Fibroblast of lung (primary cell): ENCODE data around the gene SDR42E1. TPM values are rescaled to one million over a fixed set of nuclear protein-coding genes. Genes with fewer than 3 reads are reported as not detected.

Experiments used
- DNase-seq, 2 donors: peaks; one replicate each; pipeline versions ENCODE4 v3.0.0 to v3.0.0-alpha.2; 2010; ENCODE audit warnings: low read depth in 2 of 2
- H2AFZ ChIP-seq: 2 replicates; pipeline ENCODE4 v1.5.1; 2012; ENCODE audit warnings: low read length, control low read depth, inconsistent platforms
- H3K27ac ChIP-seq: 2 replicates; pipeline ENCODE4 v1.5.1; 2011; ENCODE audit warnings: low read length, control low read depth; ENCODE audit not compliant: insufficient read depth
- H3K27me3 ChIP-seq: 2 replicates; pipeline ENCODE4 v1.5.1; 2011; ENCODE audit warnings: mild to moderate bottlenecking, low read length; ENCODE audit not compliant: control insufficient read depth, insufficient read depth
- H3K36me3 ChIP-seq: 2 replicates; pipeline ENCODE4 v1.5.1; 2011; ENCODE audit warnings: low read length; ENCODE audit not compliant: control insufficient read depth, insufficient read depth
- H3K4me1 ChIP-seq: 2 replicates; pipeline ENCODE4 v1.5.1; 2011; ENCODE audit warnings: low read length; ENCODE audit not compliant: control insufficient read depth, insufficient read depth; ENCODE audit errors: extremely low read depth
- H3K4me2 ChIP-seq: 2 replicates; pipeline ENCODE4 v1.5.1; 2011; ENCODE audit warnings: low read length, control low read depth; ENCODE audit not compliant: insufficient read depth; ENCODE audit errors: extremely low read depth
- H3K4me3 ChIP-seq, 4 experiments: fragments of 200-600 bp in 1 of 4; sonication (generic) in 1 of 4; replicated peaks in 1 of 4; 2 replicates each; pipeline ENCODE4 v1.5.1; 2011 to 2016; ENCODE audit warnings: low read length in 4 of 4, low read depth in 3 of 4, mild to moderate bottlenecking in 3 of 4, control low read depth in 2 of 4, inconsistent platforms in 1 of 4, mixed read lengths in 1 of 4; ENCODE audit not compliant: insufficient read depth in 1 of 4; ENCODE audit errors: control extremely low read depth in 1 of 4
- H3K79me2 ChIP-seq: 2 replicates; pipeline ENCODE4 v1.5.1; 2012; ENCODE audit warnings: mild to moderate bottlenecking, low read length, inconsistent platforms; ENCODE audit not compliant: control insufficient read depth, insufficient read depth
- H3K9ac ChIP-seq: 2 replicates; pipeline ENCODE4 v1.5.1; 2011; ENCODE audit warnings: mild to moderate bottlenecking, low read length, control low read depth; ENCODE audit not compliant: insufficient read depth
- H3K9me3 ChIP-seq: 2 replicates; pipeline ENCODE4 v1.5.1; 2012; ENCODE audit warnings: low read depth, low read length; ENCODE audit not compliant: control insufficient read depth, insufficient read depth
- H4K20me1 ChIP-seq: 2 replicates; pipeline ENCODE4 v1.5.1; 2011; ENCODE audit warnings: low read length; ENCODE audit not compliant: control insufficient read depth, insufficient read depth; ENCODE audit errors: extremely low read depth
- CTCF ChIP-seq, 2 donors: IDR thresholded peaks in 1 of 2; conservative IDR thresholded peaks in 1 of 2; 1 replicate in 1 of 2; 2 replicates in 1 of 2; pipeline ENCODE4 v1.5.1; 2011 to 2012; ENCODE audit warnings: low read length in 2 of 2, control low read depth in 1 of 2, inconsistent platforms in 1 of 2, low read depth in 1 of 2, mild to moderate bottlenecking in 1 of 2
- EZH2 ChIP-seq: IDR thresholded peaks from 2 replicates; pipeline ENCODE4 v1.5.1; 2012; ENCODE audit warnings: low read length, control low read depth, mild to moderate bottlenecking; ENCODE audit errors: missing control alignments
- polyA plus RNA-seq, 2 donors: library from polyadenylated mRNA; depleted of rRNA in 1 of 2; stranded (reverse) in 1 of 2; unstranded in 1 of 2; fragments of >200 nt; gene quantifications; 2 replicates each; pipeline ENCODE4 v1.2.1, GENCODE V29; 2011 to 2012; ENCODE audit warnings: missing spikeins in 1 of 2
- total RNA-seq: library from RNA; depleted of rRNA; stranded (reverse); fragments of >200 nt; gene quantifications from 2 replicates; pipeline ENCODE4 v1.2.1, GENCODE V29; 2014

SDR42E1 gene
- total and polyA plus RNA-seq, 2 donors (not counting 1 experiment from before 2014, with no cell fraction given) = 1.0 to 1.8 TPM

- Histone ChIP-seq H3K4me1 (peaks cover 11% of the 10 kb centered on the region), H3K79me2 (no peaks in the 10 kb centered on the region), H3K36me3 (no peaks in the 10 kb centered on the region), H3K4me3 (no peak overlapping the region), H2AFZ (no peak overlapping the region), H3K4me2 (no peak overlapping the region), H3K9ac (no peak overlapping the region), H4K20me1 (no peaks in the 10 kb centered on the region), H3K27ac (no peak overlapping the region), H3K27me3 (no peaks in the 10 kb centered on the region), H3K9me3 (no peaks in the 10 kb centered on the region)
- no peak for TF ChIP-seq EZH2
- TF ChIP-seq CTCF (conservative IDR thresholded peaks at IDR 0.05 in 1 of 2, IDR thresholded peaks at IDR 0.05 in 1 of 2; ENCODE audit: low read depth in 1 of 2, low read length in 2 of 2) = no peak
- peak in 1 of 2 donors; percentile 53 for DNase-seq
These were observed 30.9 kb upstream of the SDR42E1 start for GRCh38 chr16:82042144-82042543.

GRCh38 chr16:82041542-82041941, 30.3 kb upstream of the SDR42E1 start:
- Histone ChIP-seq H3K27me3 (no peaks in the 10 kb centered on the region), H3K4me2 (no peak overlapping the region), H3K4me1 (peaks cover 11% of the 10 kb centered on the region), H4K20me1 (no peaks in the 10 kb centered on the region), H3K27ac (no peak overlapping the region), H2AFZ (no peak overlapping the region), H3K79me2 (no peaks in the 10 kb centered on the region), H3K9me3 (no peaks in the 10 kb centered on the region), H3K4me3 (no peak overlapping the region), H3K36me3 (no peaks in the 10 kb centered on the region), H3K9ac (no peak overlapping the region)
- TF ChIP-seq EZH2 (no peak), CTCF (conservative IDR thresholded peaks at IDR 0.05 in 1 of 2, IDR thresholded peaks at IDR 0.05 in 1 of 2; ENCODE audit: low read depth in 1 of 2, low read length in 2 of 2) (no peak)
- no peak for DNase-seq

GRCh38 chr16:82040296-82040695, 29.0 kb upstream of the SDR42E1 start:
- Histone ChIP-seq H3K9ac (no peak overlapping the region), H2AFZ (no peak overlapping the region), H3K27ac (no peak overlapping the region), H3K4me1 (peaks cover 11% of the 10 kb centered on the region), H3K4me2 (no peak overlapping the region), H4K20me1 (no peaks in the 10 kb centered on the region), H3K79me2 (no peaks in the 10 kb centered on the region), H3K9me3 (no peaks in the 10 kb centered on the region), H3K36me3 (no peaks in the 10 kb centered on the region), H3K27me3 (no peaks in the 10 kb centered on the region), H3K4me3 (no peak overlapping the region)
- no peak for TF ChIP-seq EZH2
- TF ChIP-seq CTCF (conservative IDR thresholded peaks at IDR 0.05 in 1 of 2, IDR thresholded peaks at IDR 0.05 in 1 of 2; ENCODE audit: low read depth in 1 of 2, low read length in 2 of 2) = no peak
- no peak for DNase-seq
